SK-N-SH treated with all-trans-retinoic acid at 6 μM for 48 hours (cell line): Measurements from ENCODE around the gene RHOJ.
"Not testable (repeated sequence)": the region's sequence is repeated elsewhere in the genome, so short reads cannot be mapped to it uniquely, and the experiment has no call there.

Experiments
- ATAC-seq: fragments of 200-7000 bp; cut with Tn5 transposase; 3 replicates; pipeline ENCODE4 v1.9.1; 2020; ENCODE audit warnings: mild to moderate bottlenecking, moderate library complexity
- ARNTL ChIP-seq: fragments of 450-650 bp; formaldehyde crosslinking; IDR thresholded peaks from 2 replicates; pipeline ENCODE4 v1.5.0; 2020; ENCODE audit warnings: low read depth, mild to moderate bottlenecking, moderate library complexity, borderline replicate concordance
- BACH2 ChIP-seq: fragments of 250-450 bp; sonication (Bioruptor Pico); IDR thresholded peaks from 2 replicates; pipeline ENCODE4 v1.9.0; 2021; ENCODE audit warnings: mild to moderate bottlenecking, borderline replicate concordance
- CSDC2 ChIP-seq: fragments of 250-450 bp; sonication (Bioruptor Pico); IDR thresholded peaks from 2 replicates; pipeline ENCODE4 v1.5.0; 2020; ENCODE audit warnings: mild to moderate bottlenecking, moderate library complexity
- ESRRG ChIP-seq: fragments of 250-450 bp; sonication (Bioruptor Pico); IDR thresholded peaks from 2 replicates; pipeline ENCODE4 v1.6.1; 2021; ENCODE audit warnings: mild to moderate bottlenecking
- GLIS3 ChIP-seq: fragments of 250-450 bp; sonication (Bioruptor Pico); IDR thresholded peaks from 2 replicates; pipeline ENCODE4 v1.5.0; 2020; ENCODE audit warnings: mild to moderate bottlenecking, moderate library complexity
- ISL1 ChIP-seq: fragments of 250-450 bp; sonication (Bioruptor Pico); IDR thresholded peaks from 2 replicates; pipeline ENCODE4 v2.1.2; 2022; ENCODE audit warnings: mild to moderate bottlenecking, moderate library complexity
- OSR1 ChIP-seq: fragments of 250-450 bp; sonication (Bioruptor Pico); IDR thresholded peaks from 2 replicates; pipeline ENCODE4 v1.8.0; 2022; ENCODE audit warnings: moderate library complexity, mild to moderate bottlenecking, inconsistent platforms
- PPARA ChIP-seq: fragments of 250-450 bp; sonication (Bioruptor Pico); IDR thresholded peaks from 2 replicates; pipeline ENCODE4 v1.5.0; 2020; ENCODE audit warnings: mild to moderate bottlenecking, borderline replicate concordance
- RARB ChIP-seq: fragments of 250-450 bp; sonication (Bioruptor Pico); IDR thresholded peaks from 2 replicates; pipeline ENCODE4 v1.8.0; 2021; ENCODE audit warnings: mild to moderate bottlenecking, moderate library complexity
- SNAI2 ChIP-seq: fragments of 250-450 bp; sonication (Bioruptor Pico); IDR thresholded peaks from 2 replicates; pipeline ENCODE4 v1.5.0; 2020; ENCODE audit warnings: mild to moderate bottlenecking, moderate library complexity
- TOX ChIP-seq: fragments of 250-450 bp; sonication (Bioruptor Pico); IDR thresholded peaks from 2 replicates; pipeline ENCODE4 v1.8.0; 2021; ENCODE audit warnings: mild to moderate bottlenecking, moderate library complexity, borderline replicate concordance
- ZC3H10 ChIP-seq: fragments of 250-450 bp; sonication (Bioruptor Pico); IDR thresholded peaks from 2 replicates; pipeline ENCODE4 v1.5.1; 2021; ENCODE audit warnings: mild to moderate bottlenecking, moderate library complexity
- ZFP30 ChIP-seq: fragments of 450-650 bp; formaldehyde crosslinking; IDR thresholded peaks from 2 replicates; pipeline ENCODE4 v1.5.0; 2022; ENCODE audit warnings: mild to moderate bottlenecking, moderate library complexity
- ZNF565 ChIP-seq: fragments of 450-650 bp; formaldehyde crosslinking; conservative IDR thresholded peaks from 2 replicates; pipeline ENCODE4 v1.5.0; 2020; ENCODE audit warnings: low read depth, mild to moderate bottlenecking, moderate library complexity
- ZNF8 ChIP-seq: fragments of 450-650 bp; formaldehyde crosslinking; IDR thresholded peaks from 2 replicates; pipeline ENCODE4 v1.5.0; 2020; ENCODE audit warnings: mild to moderate bottlenecking, moderate library complexity
- TF ChIP-seq, protein P1 (sequence below): fragments of 250-450 bp; sonication (Bioruptor Pico); IDR thresholded peaks from 2 replicates; pipeline ENCODE4 v1.8.0; 2020; ENCODE audit warnings: mild to moderate bottlenecking, moderate library complexity, borderline replicate concordance
- TF ChIP-seq, protein P2 (sequence below): fragments of 250-450 bp; sonication (Bioruptor Pico); IDR thresholded peaks from 2 replicates; pipeline ENCODE4 v1.5.1; 2020; ENCODE audit warnings: low read depth, mild to moderate bottlenecking, moderate library complexity
- TF ChIP-seq, protein P3 (sequence below): fragments of 250-450 bp; sonication (Bioruptor Pico); IDR thresholded peaks from 2 replicates; pipeline ENCODE4 v1.5.1; 2021; ENCODE audit warnings: mild to moderate bottlenecking, moderate library complexity
- TF ChIP-seq, protein P4 (sequence below): fragments of 250-450 bp; sonication (Bioruptor Pico); IDR thresholded peaks from 2 replicates; pipeline ENCODE4 v1.5.0; 2020; ENCODE audit warnings: mild to moderate bottlenecking, moderate library complexity
- TF ChIP-seq, protein P5 (sequence below): fragments of 250-450 bp; sonication (Bioruptor Pico); IDR thresholded peaks from 2 replicates; pipeline ENCODE4 v1.8.0; 2021; ENCODE audit warnings: low read depth, mild to moderate bottlenecking, moderate library complexity, borderline replicate concordance

Gene RHOJ

DNA sequence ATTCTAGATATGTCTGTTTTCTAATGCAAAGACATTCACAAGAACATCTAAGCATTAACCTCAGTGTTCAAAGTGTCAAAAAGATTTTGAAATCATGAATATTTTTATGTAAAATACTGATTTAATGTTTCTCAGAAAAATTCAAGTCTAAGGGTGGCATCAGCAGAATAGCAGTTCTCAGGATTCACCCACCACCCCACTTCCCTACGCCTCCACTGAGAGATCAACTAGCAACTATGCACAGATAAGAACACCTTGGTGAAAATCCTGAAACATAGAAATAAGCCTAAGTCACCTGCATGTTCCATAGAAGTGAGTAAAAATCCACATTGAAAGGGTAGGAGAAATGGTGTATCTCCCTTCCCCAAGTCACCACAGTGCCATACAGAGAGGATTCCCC lies 40.9 kb upstream of the RHOJ start:
- no peak for ATAC-seq

DNA sequence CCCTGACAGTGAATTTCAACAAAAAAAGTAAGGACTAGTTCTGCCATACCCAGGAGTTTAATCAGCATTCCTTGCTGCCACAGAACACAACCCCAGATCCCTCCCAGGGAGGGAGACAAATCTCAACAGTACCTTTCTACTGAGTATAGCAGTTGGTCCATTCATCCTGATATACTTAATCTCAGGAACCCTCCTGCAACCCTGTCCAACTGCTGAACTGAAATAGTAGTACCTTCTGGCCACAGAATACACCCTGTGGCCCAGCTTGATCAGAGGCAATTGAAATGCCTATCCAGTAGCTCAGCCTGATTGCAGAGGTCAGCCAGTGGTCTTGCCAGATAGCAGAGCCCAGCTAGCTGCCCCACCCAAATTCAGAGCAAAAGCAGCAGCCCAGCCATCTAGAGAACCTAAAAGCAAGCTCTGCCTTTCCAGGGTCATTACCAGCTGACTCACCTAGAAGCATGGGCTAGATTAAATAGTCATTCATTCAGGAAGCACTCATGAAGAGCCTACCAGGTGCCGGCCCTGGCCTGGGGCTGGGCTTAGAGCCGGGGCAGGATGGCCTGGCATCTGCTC lies 40.0 kb upstream of the RHOJ start:
- TF ChIP-seq ZNF8 (CRISPR knock-in tag) = no peak
- TF ChIP-seq, protein P1, sequence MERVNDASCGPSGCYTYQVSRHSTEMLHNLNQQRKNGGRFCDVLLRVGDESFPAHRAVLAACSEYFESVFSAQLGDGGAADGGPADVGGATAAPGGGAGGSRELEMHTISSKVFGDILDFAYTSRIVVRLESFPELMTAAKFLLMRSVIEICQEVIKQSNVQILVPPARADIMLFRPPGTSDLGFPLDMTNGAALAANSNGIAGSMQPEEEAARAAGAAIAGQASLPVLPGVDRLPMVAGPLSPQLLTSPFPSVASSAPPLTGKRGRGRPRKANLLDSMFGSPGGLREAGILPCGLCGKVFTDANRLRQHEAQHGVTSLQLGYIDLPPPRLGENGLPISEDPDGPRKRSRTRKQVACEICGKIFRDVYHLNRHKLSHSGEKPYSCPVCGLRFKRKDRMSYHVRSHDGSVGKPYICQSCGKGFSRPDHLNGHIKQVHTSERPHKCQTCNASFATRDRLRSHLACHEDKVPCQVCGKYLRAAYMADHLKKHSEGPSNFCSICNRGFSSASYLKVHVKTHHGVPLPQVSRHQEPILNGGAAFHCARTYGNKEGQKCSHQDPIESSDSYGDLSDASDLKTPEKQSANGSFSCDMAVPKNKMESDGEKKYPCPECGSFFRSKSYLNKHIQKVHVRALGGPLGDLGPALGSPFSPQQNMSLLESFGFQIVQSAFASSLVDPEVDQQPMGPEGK (CRISPR knock-in tag) = no peak
- TF ChIP-seq, protein P2, sequence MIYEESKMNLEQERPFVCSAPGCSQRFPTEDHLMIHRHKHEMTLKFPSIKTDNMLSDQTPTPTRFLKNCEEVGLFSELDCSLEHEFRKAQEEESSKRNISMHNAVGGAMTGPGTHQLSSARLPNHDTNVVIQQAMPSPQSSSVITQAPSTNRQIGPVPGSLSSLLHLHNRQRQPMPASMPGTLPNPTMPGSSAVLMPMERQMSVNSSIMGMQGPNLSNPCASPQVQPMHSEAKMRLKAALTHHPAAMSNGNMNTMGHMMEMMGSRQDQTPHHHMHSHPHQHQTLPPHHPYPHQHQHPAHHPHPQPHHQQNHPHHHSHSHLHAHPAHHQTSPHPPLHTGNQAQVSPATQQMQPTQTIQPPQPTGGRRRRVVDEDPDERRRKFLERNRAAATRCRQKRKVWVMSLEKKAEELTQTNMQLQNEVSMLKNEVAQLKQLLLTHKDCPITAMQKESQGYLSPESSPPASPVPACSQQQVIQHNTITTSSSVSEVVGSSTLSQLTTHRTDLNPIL (CRISPR knock-in tag) = no peak
- TF ChIP-seq GLIS3 (CRISPR knock-in tag) = no peak
- TF ChIP-seq ZNF565 (CRISPR knock-in tag) = no peak
- TF ChIP-seq ISL1 = no peak
- TF ChIP-seq RARB (CRISPR knock-in tag) = no peak
- TF ChIP-seq, all 23 proteins: peak for 0
- no peak for ATAC-seq

More for the DNA sequence above, 40.9 kb upstream of the RHOJ start:
- TF ChIP-seq CSDC2 (no peak), ZC3H10 (no peak), SNAI2 (CRISPR knock-in tag) (no peak), ZNF8 (CRISPR knock-in tag) (no peak), ISL1 (no peak), OSR1 (CRISPR knock-in tag) (no peak)
- TF ChIP-seq, protein P3, sequence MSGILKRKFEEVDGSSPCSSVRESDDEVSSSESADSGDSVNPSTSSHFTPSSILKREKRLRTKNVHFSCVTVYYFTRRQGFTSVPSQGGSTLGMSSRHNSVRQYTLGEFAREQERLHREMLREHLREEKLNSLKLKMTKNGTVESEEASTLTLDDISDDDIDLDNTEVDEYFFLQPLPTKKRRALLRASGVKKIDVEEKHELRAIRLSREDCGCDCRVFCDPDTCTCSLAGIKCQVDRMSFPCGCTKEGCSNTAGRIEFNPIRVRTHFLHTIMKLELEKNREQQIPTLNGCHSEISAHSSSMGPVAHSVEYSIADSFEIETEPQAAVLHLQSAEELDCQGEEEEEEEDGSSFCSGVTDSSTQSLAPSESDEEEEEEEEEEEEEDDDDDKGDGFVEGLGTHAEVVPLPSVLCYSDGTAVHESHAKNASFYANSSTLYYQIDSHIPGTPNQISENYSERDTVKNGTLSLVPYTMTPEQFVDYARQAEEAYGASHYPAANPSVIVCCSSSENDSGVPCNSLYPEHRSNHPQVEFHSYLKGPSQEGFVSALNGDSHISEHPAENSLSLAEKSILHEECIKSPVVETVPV = no peak
- TF ChIP-seq, all 23 proteins: peak for 0

DNA sequence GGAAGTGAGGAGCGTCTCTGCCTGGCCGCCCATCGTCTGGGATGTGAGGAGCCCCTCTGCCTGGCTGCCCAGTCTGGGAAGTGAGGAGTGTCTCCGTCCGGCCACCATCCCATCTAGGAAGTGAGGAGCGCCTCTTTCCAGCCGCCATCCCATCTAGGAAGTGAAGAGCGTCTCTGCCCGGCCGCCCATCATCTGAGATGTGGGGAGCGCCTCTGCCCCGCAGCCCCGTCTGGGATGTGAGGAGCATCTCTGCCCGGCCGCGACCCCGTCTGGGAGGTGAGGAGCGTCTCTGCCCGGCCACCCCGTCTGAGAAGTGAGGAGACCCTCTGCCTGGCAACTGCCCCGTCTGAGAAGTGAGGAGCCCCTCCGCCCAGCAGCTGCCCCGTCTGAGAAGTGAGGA lies 39.0 kb upstream of the RHOJ start:
- ATAC-seq = not testable (repeated sequence)

DNA sequence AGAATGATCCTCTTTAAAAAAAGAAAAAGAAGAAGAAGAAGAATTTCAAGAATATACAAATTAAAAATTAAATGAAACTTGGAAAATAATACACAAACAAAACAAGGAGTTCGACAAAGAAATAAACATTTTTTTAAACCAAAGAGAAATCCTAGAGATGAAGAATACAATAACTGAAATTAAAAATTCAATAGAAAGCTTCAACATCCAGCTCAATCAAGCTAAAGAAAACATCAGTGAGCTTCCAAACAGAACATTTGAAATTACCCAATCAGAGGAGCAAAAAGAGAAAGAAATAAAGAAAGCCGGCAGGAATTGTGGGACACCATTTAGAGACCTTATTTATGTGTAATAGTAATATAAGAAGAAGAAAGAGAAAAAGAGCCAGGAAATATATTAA lies 37.2 kb upstream of the RHOJ start:
- TF ChIP-seq CSDC2 = no peak
- TF ChIP-seq, protein P1 (CRISPR knock-in tag) = no peak
- TF ChIP-seq, protein P4, sequence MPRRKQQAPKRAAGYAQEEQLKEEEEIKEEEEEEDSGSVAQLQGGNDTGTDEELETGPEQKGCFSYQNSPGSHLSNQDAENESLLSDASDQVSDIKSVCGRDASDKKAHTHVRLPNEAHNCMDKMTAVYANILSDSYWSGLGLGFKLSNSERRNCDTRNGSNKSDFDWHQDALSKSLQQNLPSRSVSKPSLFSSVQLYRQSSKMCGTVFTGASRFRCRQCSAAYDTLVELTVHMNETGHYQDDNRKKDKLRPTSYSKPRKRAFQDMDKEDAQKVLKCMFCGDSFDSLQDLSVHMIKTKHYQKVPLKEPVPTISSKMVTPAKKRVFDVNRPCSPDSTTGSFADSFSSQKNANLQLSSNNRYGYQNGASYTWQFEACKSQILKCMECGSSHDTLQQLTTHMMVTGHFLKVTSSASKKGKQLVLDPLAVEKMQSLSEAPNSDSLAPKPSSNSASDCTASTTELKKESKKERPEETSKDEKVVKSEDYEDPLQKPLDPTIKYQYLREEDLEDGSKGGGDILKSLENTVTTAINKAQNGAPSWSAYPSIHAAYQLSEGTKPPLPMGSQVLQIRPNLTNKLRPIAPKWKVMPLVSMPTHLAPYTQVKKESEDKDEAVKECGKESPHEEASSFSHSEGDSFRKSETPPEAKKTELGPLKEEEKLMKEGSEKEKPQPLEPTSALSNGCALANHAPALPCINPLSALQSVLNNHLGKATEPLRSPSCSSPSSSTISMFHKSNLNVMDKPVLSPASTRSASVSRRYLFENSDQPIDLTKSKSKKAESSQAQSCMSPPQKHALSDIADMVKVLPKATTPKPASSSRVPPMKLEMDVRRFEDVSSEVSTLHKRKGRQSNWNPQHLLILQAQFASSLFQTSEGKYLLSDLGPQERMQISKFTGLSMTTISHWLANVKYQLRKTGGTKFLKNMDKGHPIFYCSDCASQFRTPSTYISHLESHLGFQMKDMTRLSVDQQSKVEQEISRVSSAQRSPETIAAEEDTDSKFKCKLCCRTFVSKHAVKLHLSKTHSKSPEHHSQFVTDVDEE (CRISPR knock-in tag) = no peak
- TF ChIP-seq, protein P2 (CRISPR knock-in tag) = no peak
- no peak for TF ChIP-seq ZC3H10
- TF ChIP-seq OSR1 (CRISPR knock-in tag) = no peak
- TF ChIP-seq ESRRG = no peak
- TF ChIP-seq ARNTL (CRISPR knock-in tag) = no peak
- no peak for TF ChIP-seq BACH2 (CRISPR knock-in tag)
- TF ChIP-seq ZNF565 (CRISPR knock-in tag) = no peak
- no peak for TF ChIP-seq ZFP30 (CRISPR knock-in tag)
- no peak for TF ChIP-seq TOX (CRISPR knock-in tag)
- no peak for TF ChIP-seq PPARA (CRISPR knock-in tag)
- TF ChIP-seq RARB (CRISPR knock-in tag) = no peak
- no peak for TF ChIP-seq ISL1
- TF ChIP-seq, protein P5, sequence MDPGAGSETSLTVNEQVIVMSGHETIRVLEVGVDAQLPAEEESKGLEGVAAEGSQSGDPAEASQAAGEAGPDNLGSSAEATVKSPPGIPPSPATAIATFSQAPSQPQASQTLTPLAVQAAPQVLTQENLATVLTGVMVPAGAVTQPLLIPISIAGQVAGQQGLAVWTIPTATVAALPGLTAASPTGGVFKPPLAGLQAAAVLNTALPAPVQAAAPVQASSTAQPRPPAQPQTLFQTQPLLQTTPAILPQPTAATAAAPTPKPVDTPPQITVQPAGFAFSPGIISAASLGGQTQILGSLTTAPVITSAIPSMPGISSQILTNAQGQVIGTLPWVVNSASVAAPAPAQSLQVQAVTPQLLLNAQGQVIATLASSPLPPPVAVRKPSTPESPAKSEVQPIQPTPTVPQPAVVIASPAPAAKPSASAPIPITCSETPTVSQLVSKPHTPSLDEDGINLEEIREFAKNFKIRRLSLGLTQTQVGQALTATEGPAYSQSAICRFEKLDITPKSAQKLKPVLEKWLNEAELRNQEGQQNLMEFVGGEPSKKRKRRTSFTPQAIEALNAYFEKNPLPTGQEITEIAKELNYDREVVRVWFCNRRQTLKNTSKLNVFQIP (CRISPR knock-in tag) = no peak
- TF ChIP-seq, protein P3 = no peak

More for the DNA sequence above, 37.2 kb upstream of the RHOJ start:
- no peak for ATAC-seq
